Neural cell (in vitro differentiated cells): ENCODE measurements around the gene GIT2.

Source experiments
- CTCF ChIP-seq: fragments of 450-650 bp; IDR thresholded peaks from 2 replicates; pipeline ENCODE4 v1.5.1; 2014; ENCODE audit warnings: antibody characterized with exemption, mild to moderate bottlenecking, moderate library complexity; ENCODE audit not compliant: poor library complexity, severe bottlenecking
- POLR2AphosphoS5 ChIP-seq: IDR thresholded peaks from 2 replicates; pipeline ENCODE4 v1.6.1; 2012

GRCh38 chr12:109963330-109963729 lies 32.8 kb downstream of the GIT2 start:
- no peak for TF ChIP-seq CTCF
- no peak for TF ChIP-seq POLR2AphosphoS5
